ENCODE results near the gene SEMA3C.

Gene SEMA3C

GRCh38 chr7:80763704-80764103 lies 155.1 kb downstream of the SEMA3C start:
- no peaks in the 10 kb centered on the region for H3K4me1 ChIP-seq (ENCODE audit: insufficient read depth, poor library complexity, severe bottlenecking)
- no peaks in the 10 kb centered on the region for H3K27me3 ChIP-seq (ENCODE audit: insufficient read depth, poor library complexity, severe bottlenecking)
- no peaks in the 10 kb centered on the region for H3K9me3 ChIP-seq (ENCODE audit: severe bottlenecking)
- no peak for TF ChIP-seq CTCF (IDR thresholded peaks at IDR 0.05; ENCODE audit: poor library complexity, severe bottlenecking)
- no peak overlapping the region for H3K27ac ChIP-seq (ENCODE audit: poor library complexity, severe bottlenecking)
- ATAC-seq (ENCODE audit: low read depth) (no peak), DNase-seq (ENCODE audit: low spot score) (no peak)
- H3K36me3 ChIP-seq (ENCODE audit: low read depth) = peaks cover 59% of the 10 kb centered on the region
- no peak overlapping the region for H3K4me3 ChIP-seq (ENCODE audit: severe bottlenecking)

- Histone ChIP-seq H3K36me3 (ENCODE audit: low read depth) (peaks cover 61% of the 10 kb centered on the region), H3K27ac (ENCODE audit: poor library complexity, severe bottlenecking) (no peak overlapping the region), H3K9me3 (ENCODE audit: severe bottlenecking) (no peaks in the 10 kb centered on the region), H3K4me1 (ENCODE audit: insufficient read depth, poor library complexity, severe bottlenecking) (no peaks in the 10 kb centered on the region), H3K4me3 (ENCODE audit: severe bottlenecking) (no peak overlapping the region), H3K27me3 (ENCODE audit: insufficient read depth, poor library complexity, severe bottlenecking) (no peaks in the 10 kb centered on the region)
- TF ChIP-seq CTCF (IDR thresholded peaks at IDR 0.05; ENCODE audit: poor library complexity, severe bottlenecking) = no peak
- no peak for DNase-seq (ENCODE audit: low spot score)
- ATAC-seq (ENCODE audit: low read depth) = no peak
Observed at GRCh38 chr7:80763289-80763688, 155.6 kb downstream of the SEMA3C start.

GRCh38 chr7:80760292-80760691 lies 158.6 kb downstream of the SEMA3C start:
- ATAC-seq (ENCODE audit: low read depth) = no peak
- H3K27ac ChIP-seq (ENCODE audit: poor library complexity, severe bottlenecking) = no peak overlapping the region
- DNase-seq (ENCODE audit: low spot score) = no peak
- H3K27me3 ChIP-seq (ENCODE audit: insufficient read depth, poor library complexity, severe bottlenecking) = no peaks in the 10 kb centered on the region
- peaks cover 56% of the 10 kb centered on the region for H3K36me3 ChIP-seq (ENCODE audit: low read depth)
- H3K4me1 ChIP-seq (ENCODE audit: insufficient read depth, poor library complexity, severe bottlenecking) = no peaks in the 10 kb centered on the region
- no peaks in the 10 kb centered on the region for H3K9me3 ChIP-seq (ENCODE audit: severe bottlenecking)
- H3K4me3 ChIP-seq (ENCODE audit: severe bottlenecking) = no peak overlapping the region
- TF ChIP-seq CTCF (IDR thresholded peaks at IDR 0.05; ENCODE audit: poor library complexity, severe bottlenecking) = no peak

- no peak for TF ChIP-seq CTCF (IDR thresholded peaks at IDR 0.05; ENCODE audit: poor library complexity, severe bottlenecking)
- Histone ChIP-seq H3K4me1 (ENCODE audit: insufficient read depth, poor library complexity, severe bottlenecking) (no peaks in the 10 kb centered on the region), H3K9me3 (ENCODE audit: severe bottlenecking) (no peaks in the 10 kb centered on the region), H3K27ac (ENCODE audit: poor library complexity, severe bottlenecking) (no peak overlapping the region), H3K36me3 (ENCODE audit: low read depth) (peaks cover 47% of the 10 kb centered on the region), H3K27me3 (ENCODE audit: insufficient read depth, poor library complexity, severe bottlenecking) (no peaks in the 10 kb centered on the region), H3K4me3 (ENCODE audit: severe bottlenecking) (no peak overlapping the region)
- ATAC-seq (ENCODE audit: low read depth) = no peak
- DNase-seq (ENCODE audit: low spot score) = no peak
Observed at GRCh38 chr7:80752954-80753690, 165.7 kb downstream of the SEMA3C start.

- DNase-seq (ENCODE audit: low spot score) (no peak), ATAC-seq (ENCODE audit: low read depth) (no peak)
- no peaks in the 10 kb centered on the region for H3K4me1 ChIP-seq (ENCODE audit: insufficient read depth, poor library complexity, severe bottlenecking)
- no peak overlapping the region for H3K4me3 ChIP-seq (ENCODE audit: severe bottlenecking)
- H3K27me3 ChIP-seq (ENCODE audit: insufficient read depth, poor library complexity, severe bottlenecking) = no peaks in the 10 kb centered on the region
- no peak for TF ChIP-seq CTCF (IDR thresholded peaks at IDR 0.05; ENCODE audit: poor library complexity, severe bottlenecking)
- H3K36me3 ChIP-seq (ENCODE audit: low read depth) = peaks cover 72% of the 10 kb centered on the region
- no peak overlapping the region for H3K27ac ChIP-seq (ENCODE audit: poor library complexity, severe bottlenecking)
- H3K9me3 ChIP-seq (ENCODE audit: severe bottlenecking) = no peaks in the 10 kb centered on the region
Observed at GRCh38 chr7:80749270-80749669, 169.6 kb downstream of the SEMA3C start.
